HG02981 (cell line): ENCODE data around the gene TNFRSF21.
"Not testable (repeated sequence)": the region's sequence is repeated elsewhere in the genome, so short reads cannot be mapped to it uniquely, and the experiment has no call there.

Experiments
- ATAC-seq: cut with Tn5 transposase; IDR thresholded peaks from one replicate; pipeline ENCODE4 v1.9.1; 2021; ENCODE audit warnings: mild to moderate bottlenecking, moderate library complexity; ENCODE audit not compliant: unreplicated experiment

The TNFRSF21 gene

GRCh38 chr6:47309291-47310130 is at the start of gene TNFRSF21:
Gene TNFRSF21, minus strand, starts transcription at chr6:47309905. Its CDS starts 394 bp downstream, at chr6:47309511.
- peak; percentile 99 for ATAC-seq

- no peak for ATAC-seq
Observed at GRCh38 chr6:47358440-47359225, 48.9 kb upstream of the TNFRSF21 start.

GRCh38 chr6:47357827-47358226 is 48.1 kb upstream of the TNFRSF21 start:
- ATAC-seq: peak; percentile 71

- no peak for ATAC-seq
Observed at GRCh38 chr6:47355496-47355895, 45.8 kb upstream of the TNFRSF21 start.

- no peak for ATAC-seq
Observed at GRCh38 chr6:47353871-47354270, 44.2 kb upstream of the TNFRSF21 start.

- ATAC-seq: no peak
Observed at GRCh38 chr6:47352966-47353365, 43.3 kb upstream of the TNFRSF21 start.

- no peak for ATAC-seq
Observed at GRCh38 chr6:47352194-47352920, 42.7 kb upstream of the TNFRSF21 start.

GRCh38 chr6:47351621-47352020 is 41.9 kb upstream of the TNFRSF21 start:
- ATAC-seq: no peak

- ATAC-seq: no peak
Observed at GRCh38 chr6:47349931-47350330, 40.2 kb upstream of the TNFRSF21 start.

- ATAC-seq: no peak
Observed at GRCh38 chr6:47348316-47348863, 38.7 kb upstream of the TNFRSF21 start.

GRCh38 chr6:47345761-47346160 is 36.1 kb upstream of the TNFRSF21 start:
- ATAC-seq: no peak

- ATAC-seq: no peak
Observed at GRCh38 chr6:47344022-47344421, 34.3 kb upstream of the TNFRSF21 start.

GRCh38 chr6:47343600-47343999 is 33.9 kb upstream of the TNFRSF21 start:
- ATAC-seq: no peak

GRCh38 chr6:47342824-47343223 is 33.1 kb upstream of the TNFRSF21 start:
- no peak for ATAC-seq

GRCh38 chr6:47337519-47337918 is 27.8 kb upstream of the TNFRSF21 start:
- ATAC-seq: no peak

- no peak for ATAC-seq
Observed at GRCh38 chr6:47336334-47336733, 26.6 kb upstream of the TNFRSF21 start.

- ATAC-seq: peak; percentile 97
Observed at GRCh38 chr6:47335466-47335865, 25.8 kb upstream of the TNFRSF21 start.

GRCh38 chr6:47334334-47334733 is 24.6 kb upstream of the TNFRSF21 start:
- ATAC-seq: no peak

GRCh38 chr6:47328606-47329005 is 18.9 kb upstream of the TNFRSF21 start:
- ATAC-seq: not testable (repeated sequence)

GRCh38 chr6:47328139-47328538 is 18.4 kb upstream of the TNFRSF21 start:
- not testable (repeated sequence) for ATAC-seq

GRCh38 chr6:47323887-47324286 is 14.2 kb upstream of the TNFRSF21 start:
- no peak for ATAC-seq
